ENCODE data around the gene AKNAD1. TPM values are rescaled to one million over a fixed set of nuclear protein-coding genes. Genes with fewer than 3 reads are reported as not detected.

The AKNAD1 gene
- total RNA-seq, 1 experiment from 2014 or later: 0.26 TPM

- in situ Hi-C loops (cut with HindIII; ENCODE audit: low pct_unique_long_range_greater_than_20kb, low sequenced_read_pairs): no loop called here
- POLR2A ChIA-PET: no interaction called here
Measured at GRCh38 chr1:108813326-108813725, 43.6 kb downstream of the AKNAD1 start.

DNA sequence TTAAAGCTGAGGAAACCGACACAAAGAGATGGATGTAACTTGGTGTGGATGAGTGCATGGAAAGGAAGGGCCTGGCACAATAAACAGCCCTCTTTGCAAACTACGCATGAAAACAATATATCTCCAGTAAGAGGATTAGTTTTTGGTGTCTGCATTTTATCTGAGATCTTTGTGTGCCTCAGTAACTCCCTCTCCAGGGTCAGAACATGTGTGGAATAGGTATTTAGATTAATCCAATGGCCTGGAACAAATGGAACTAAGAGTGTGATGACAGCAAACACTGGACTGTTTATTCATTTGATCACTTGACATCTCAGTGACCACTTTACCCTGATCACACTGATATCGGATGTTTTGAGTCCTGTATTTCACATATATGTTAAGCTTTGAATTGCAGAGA is 45.3 kb downstream of the AKNAD1 start:
- Histone ChIP-seq H3K9me3 (ENCODE audit: control insufficient read depth, insufficient read depth, low read depth, low read length) (no peaks in the 10 kb centered on the region), H3K27ac (ENCODE audit: low read length) (no peak overlapping the region), H3K4me3 (ENCODE audit: low read depth in 2 of 2, low read length in 2 of 2) (no peak overlapping the region), H3K27me3 (ENCODE audit: control insufficient read depth, insufficient read depth, low read length) (no peaks in the 10 kb centered on the region), H3K36me3 (ENCODE audit: control insufficient read depth, insufficient read depth, low read length) (peaks cover 5% of the 10 kb centered on the region; the same call in 1 of the 2 replicates), H3K4me1 (ENCODE audit: control insufficient read depth, insufficient read depth, low read length) (no peaks in the 10 kb centered on the region)
- POLR2A ChIA-PET: no interaction called here
- intact Hi-C loops (cut with micrococcal nuclease; ENCODE audit: unreplicated experiment) (no loop called here), in situ Hi-C loops (cut with HindIII; ENCODE audit: low pct_unique_long_range_greater_than_20kb, low sequenced_read_pairs) (no loop called here)
- BruUV-seq (replicated peaks): no TSS peak
- CTCF ChIA-PET: no interaction called here
- TF ChIP-seq POLR2AphosphoS5 (IDR thresholded peaks at IDR 0.05; ENCODE audit: low read depth, low read length): no peak
- no peak for TF ChIP-seq TCF7L2 (IDR thresholded peaks at IDR 0.05; ENCODE audit: low read depth, low read length)
- no peak for TF ChIP-seq SIN3A (IDR thresholded peaks at IDR 0.05; ENCODE audit: borderline replicate concordance, insufficient read depth, low read depth, low read length)
- TF ChIP-seq CTCF (IDR thresholded peaks at IDR 0.05): no peak
- no peak for TF ChIP-seq REST (IDR thresholded peaks at IDR 0.05; ENCODE audit: insufficient read depth in 1 of 2, low read depth in 2 of 2, low read length in 1 of 2)
- no peak for DNase-seq (ENCODE audit: low read depth, low spot score)
- ATAC-seq: no peak

More at GRCh38 chr1:108813326-108813725, 43.6 kb downstream of the AKNAD1 start:
- ATAC-seq: no peak
- H3K4me1 ChIP-seq (ENCODE audit: control insufficient read depth, insufficient read depth, low read length): no peaks in the 10 kb centered on the region
- TF ChIP-seq SIN3A (IDR thresholded peaks at IDR 0.05; ENCODE audit: borderline replicate concordance, insufficient read depth, low read depth, low read length) (no peak), CTCF (IDR thresholded peaks at IDR 0.05) (no peak), TCF7L2 (IDR thresholded peaks at IDR 0.05; ENCODE audit: low read depth, low read length) (no peak), POLR2AphosphoS5 (IDR thresholded peaks at IDR 0.05; ENCODE audit: low read depth, low read length) (no peak), REST (IDR thresholded peaks at IDR 0.05; ENCODE audit: insufficient read depth in 1 of 2, low read depth in 2 of 2, low read length in 1 of 2) (no peak)
- no peaks in the 10 kb centered on the region for H3K9me3 ChIP-seq (ENCODE audit: control insufficient read depth, insufficient read depth, low read depth, low read length)
- no peaks in the 10 kb centered on the region for H3K27me3 ChIP-seq (ENCODE audit: control insufficient read depth, insufficient read depth, low read length)
- H3K36me3 ChIP-seq (ENCODE audit: control insufficient read depth, insufficient read depth, low read length): peaks cover 5% of the 10 kb centered on the region; the same call in 1 of the 2 replicates
- no peak for DNase-seq (ENCODE audit: low read depth, low spot score)
- no peak overlapping the region for H3K4me3 ChIP-seq (ENCODE audit: low read depth in 2 of 2, low read length in 2 of 2)
- intact Hi-C loops (cut with micrococcal nuclease; ENCODE audit: unreplicated experiment): no loop called here
- no peak overlapping the region for H3K27ac ChIP-seq (ENCODE audit: low read length)
- CTCF ChIA-PET: no interaction called here
- BruUV-seq (replicated peaks): no TSS peak

Data from Panc1 (cell line).